LHCN-M2 (cell line): ENCODE data around the gene OXCT2. TPM values are rescaled to one million over a fixed set of nuclear protein-coding genes. Genes with fewer than 3 reads are reported as not detected.
A peak's percentile ranks its signal among the peaks of the same experiment; 100 is the strongest.
"Not testable (repeated sequence)": the region's sequence is repeated elsewhere in the genome, so short reads cannot be mapped to it uniquely, and the experiment has no call there.

Source experiments
- DNase-seq: peaks from one replicate; pipeline ENCODE4 v3.0.0-alpha.2; 2012; ENCODE audit warnings: low read depth
- polyA plus RNA-seq: library from polyadenylated mRNA; unstranded; fragments of >200 nt; gene quantifications from one replicate; pipeline ENCODE4 v1.2.1, GENCODE V29; 2012; ENCODE audit warnings: missing spikeins
- total RNA-seq: library from RNA; depleted of rRNA; stranded (reverse); fragments of >200 nt; gene quantifications from 2 replicates; pipeline ENCODE4 v1.2.3, GENCODE V29; 2014; rRNA removed

OXCT2 gene
- total RNA-seq, result 0.58 and 0.69 TPM in 2 replicates
- polyA plus RNA-seq, result 0.26 TPM

DNA sequence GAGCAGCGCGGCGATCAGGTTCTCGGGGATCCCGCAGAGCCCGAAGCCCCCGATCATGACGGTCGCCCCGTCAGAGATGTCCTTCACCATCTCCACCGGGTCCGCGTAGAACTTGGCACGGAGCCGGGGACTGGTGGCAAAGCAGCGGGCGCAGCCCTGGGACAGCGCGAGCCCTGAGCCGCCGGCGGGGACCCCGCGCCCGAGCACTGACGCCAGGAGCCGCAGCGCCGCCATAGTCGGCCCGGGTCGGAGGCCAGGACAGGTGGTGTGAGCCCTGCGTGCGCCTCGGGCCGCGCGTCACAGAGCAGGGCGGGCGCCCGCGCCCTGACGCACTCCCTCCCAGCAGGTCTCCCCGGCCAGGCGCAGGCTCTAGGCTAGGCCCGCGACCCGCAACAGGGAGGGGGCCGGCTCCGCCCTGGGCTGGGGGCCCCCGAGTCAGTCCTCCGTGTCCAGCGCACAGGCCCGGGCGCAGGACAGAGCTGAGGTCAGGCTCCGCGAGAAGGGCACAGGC is at the start of gene OXCT2:
TSS of gene OXCT2 (minus strand) at position 327 of the 511 bp plus-strand sequence. CDS start at position 234, 93 bp downstream.
- not testable (repeated sequence) for DNase-seq

GRCh38 chr1:39819091-39819812 is 48.1 kb upstream of the OXCT2 start:
- DNase-seq, result no peak

GRCh38 chr1:39818482-39818881 is 47.3 kb upstream of the OXCT2 start:
- no peak for DNase-seq

DNA sequence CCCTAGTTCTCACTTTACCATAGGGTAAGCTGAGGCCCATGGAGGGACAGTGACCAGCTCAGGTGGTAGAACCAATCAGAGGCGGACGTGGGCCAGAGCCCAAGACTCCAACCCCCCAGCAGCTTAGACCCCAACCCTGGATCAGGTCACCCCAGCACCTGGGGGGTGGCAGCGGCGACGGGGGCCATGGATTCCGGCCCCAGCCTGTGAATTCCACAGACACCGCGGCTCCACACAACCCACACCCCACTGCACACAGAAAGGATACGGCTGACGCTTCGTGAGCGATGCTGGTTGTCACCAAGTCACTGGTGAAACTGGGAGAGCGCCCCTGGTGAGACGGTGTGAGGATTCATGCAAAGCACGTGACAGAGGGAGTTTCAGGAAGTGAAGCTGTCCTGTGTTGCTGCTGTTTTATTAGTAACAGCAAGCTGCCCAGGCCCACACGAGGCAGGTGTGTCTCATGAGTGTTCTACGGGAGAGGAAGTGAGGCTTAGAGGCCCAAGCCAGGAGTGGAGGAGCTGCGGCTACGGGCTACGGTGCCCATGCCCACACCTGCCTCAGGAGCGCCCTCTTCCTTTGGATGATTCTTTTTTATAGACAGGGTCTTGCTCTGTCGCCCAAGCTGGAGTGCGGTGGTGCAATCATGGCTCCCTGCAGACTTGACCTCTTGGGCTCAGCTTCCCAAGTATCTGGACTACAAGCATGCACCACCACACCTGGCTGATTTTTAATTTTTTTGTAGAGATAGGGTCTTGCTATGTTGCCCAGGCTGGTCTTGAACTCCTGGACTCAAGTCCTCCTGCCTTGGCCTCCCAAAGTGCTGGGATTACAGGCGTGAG is 46.2 kb upstream of the OXCT2 start:
- DNase-seq, result peak; percentile 27

DNA sequence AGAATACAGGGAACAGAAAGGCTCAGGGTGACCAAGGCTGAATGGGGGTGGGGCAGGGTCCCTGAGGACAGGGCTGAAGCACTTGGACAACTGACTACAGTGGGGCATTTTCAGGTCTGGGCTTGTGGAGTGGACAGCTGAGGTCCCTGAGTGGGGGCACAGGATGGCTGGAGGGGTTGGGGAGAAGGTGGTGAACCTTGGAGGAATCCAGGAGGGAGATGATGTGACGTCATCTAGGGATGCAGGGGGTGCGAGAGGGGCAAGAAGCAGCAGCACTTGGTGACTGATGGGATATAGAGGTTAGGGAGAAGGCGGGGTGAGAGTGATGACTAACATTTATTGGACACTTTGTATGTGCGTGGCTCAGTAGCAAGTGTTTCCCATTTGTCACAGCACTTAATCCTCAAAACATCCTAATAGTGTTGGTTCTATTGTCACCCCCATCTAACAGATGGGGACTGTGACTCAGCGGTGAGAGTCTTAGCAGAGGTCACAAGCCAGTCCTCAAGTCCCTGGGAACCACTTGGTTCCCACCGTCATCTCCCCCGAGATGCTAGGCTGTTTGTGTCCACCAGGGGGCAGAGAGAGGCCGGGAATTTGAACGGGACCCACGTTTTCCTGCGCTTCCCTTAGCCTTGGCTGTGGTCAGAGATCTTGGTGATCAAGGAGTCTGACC is 45.4 kb upstream of the OXCT2 start:
- peak; percentile 97 for DNase-seq

GRCh38 chr1:39812913-39813312 is 41.8 kb upstream of the OXCT2 start:
- no peak for DNase-seq

- DNase-seq, result no peak
Measured at GRCh38 chr1:39808784-39809517, 37.8 kb upstream of the OXCT2 start.

- no peak for DNase-seq
Measured at GRCh38 chr1:39805385-39805784, 34.2 kb upstream of the OXCT2 start.

DNA sequence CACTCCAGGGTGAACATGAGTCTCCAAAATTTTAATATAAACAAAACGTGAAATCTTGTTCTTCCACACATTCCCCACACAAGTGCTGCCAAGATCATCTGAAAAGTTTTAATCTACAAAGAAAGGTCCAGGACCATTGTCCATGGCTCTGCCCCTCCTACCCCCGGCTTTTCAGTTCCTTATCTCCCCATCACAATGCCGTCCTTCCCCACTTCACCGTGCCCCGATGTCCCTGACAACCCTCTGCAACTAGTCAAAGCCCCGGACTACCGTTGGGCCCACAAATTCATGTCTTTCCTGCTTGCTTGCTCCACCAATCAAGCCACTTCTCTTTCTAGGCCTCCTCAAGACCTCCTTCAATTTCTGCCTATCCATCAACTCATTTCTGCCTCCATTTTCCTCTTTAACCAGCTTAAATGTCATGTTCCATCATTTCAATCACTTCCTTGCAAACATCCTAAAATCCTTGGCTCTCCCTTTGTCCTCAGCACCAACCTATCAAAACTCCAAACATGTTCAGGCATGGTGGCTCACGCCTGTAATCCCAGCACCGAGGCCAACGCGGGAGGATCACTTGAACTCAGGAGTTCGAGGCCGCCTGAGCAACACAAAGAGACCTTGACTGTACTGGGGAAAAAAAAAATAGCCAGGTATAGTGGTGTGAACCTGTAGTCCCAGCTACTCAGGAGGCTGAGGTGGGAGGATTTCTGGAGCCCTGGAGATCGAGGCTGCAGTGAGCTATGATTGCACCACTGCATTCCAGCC is 31.5 kb upstream of the OXCT2 start:
- DNase-seq, result no peak

GRCh38 chr1:39800471-39800835 is 29.3 kb upstream of the OXCT2 start:
- DNase-seq, result peak; percentile 19

- peak; percentile 89 for DNase-seq
Measured at GRCh38 chr1:39799770-39800470, 28.8 kb upstream of the OXCT2 start.

DNA sequence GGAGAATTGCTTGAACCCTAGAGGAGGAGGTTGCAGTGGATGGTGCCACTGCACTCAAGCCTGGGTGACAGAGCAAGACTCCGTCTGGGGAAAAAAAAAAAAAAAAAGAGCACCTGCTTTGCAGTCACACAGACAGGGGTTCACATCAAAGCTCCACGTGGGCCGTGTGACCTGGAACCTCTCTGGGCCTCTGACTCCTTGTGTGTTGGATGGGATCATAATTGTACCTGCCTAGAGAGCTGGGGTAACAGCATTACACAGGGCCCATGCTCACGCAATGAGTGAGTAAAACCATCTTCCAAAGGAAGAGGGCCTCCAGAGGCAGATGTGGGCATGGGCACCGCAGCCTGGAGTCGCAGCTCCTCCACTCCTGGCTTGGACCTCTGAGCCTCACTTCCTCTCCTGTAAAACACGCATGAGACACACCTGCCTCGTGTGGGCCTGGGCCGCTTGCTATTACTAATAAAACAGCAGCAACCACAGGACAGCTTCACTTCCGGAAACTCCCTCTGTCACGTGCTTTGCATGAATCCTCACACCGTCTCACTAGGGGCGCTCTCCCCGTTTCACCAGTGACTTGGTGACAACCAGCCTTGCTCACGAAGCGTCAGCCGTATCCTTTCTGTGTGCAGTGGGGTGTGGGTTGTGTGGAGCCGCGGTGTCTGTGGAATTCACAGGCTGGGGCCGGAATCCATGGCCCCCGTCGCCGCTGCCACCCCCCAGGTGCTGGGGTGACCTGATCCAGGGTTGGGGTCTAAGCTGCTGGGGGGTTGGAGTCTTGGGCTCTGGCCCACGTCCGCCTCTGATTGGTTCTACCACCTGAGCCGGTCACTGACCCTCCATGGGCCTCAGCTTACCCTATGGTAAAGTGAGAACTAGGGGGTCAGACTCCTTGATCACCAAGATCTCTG is 28.0 kb upstream of the OXCT2 start:
- DNase-seq, result peak; percentile 80

DNA sequence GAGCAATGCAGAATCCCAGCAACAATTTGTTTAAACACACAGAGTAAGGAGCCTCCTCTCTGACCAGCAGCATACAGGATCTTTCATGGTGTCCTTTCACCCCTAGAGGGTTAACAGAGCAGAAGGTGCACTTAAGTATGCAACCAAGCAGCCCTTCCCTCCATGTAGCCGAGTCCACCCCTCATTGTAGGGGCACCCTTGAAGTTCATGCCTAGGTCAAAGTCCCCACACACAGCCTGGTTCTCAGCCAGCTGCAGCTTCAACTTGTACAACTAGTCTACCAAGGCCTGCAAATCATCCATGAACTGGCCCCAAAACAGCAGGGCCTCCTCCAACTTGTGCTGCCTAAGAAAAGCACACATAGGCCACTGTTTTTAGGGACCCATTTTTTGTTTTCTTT is 24.5 kb upstream of the OXCT2 start:
- DNase-seq, result no peak

GRCh38 chr1:39791838-39792237 is 20.7 kb upstream of the OXCT2 start:
- DNase-seq, result no peak

- DNase-seq, result no peak
Measured at GRCh38 chr1:39789571-39790110, 18.5 kb upstream of the OXCT2 start.

- DNase-seq, result peak; percentile 21
Measured at GRCh38 chr1:39788758-39789570, 17.8 kb upstream of the OXCT2 start, which contains the start of gene BMP8B. Gene BMP8B, minus strand, starts transcription at chr1:39788865. Its CDS starts 380 bp downstream, at chr1:39788485.

DNA sequence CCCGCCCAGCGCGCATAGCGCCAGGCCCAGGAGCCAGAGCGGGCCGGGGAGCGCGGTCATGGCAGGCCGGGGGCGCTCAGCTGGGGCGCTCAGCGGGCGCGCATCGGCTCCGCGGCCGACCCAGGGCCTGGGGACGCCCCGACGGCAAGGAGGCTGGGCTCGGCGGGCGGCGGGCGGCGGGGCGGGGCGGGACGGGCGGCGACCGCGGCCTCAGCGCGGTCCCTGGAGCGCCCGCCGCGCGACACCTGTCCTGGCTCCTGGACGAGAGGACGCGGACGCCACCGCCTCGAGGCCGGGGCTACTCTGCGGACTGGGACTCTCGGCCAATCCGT is 17.2 kb upstream of the OXCT2 start:
- no peak for DNase-seq

DNA sequence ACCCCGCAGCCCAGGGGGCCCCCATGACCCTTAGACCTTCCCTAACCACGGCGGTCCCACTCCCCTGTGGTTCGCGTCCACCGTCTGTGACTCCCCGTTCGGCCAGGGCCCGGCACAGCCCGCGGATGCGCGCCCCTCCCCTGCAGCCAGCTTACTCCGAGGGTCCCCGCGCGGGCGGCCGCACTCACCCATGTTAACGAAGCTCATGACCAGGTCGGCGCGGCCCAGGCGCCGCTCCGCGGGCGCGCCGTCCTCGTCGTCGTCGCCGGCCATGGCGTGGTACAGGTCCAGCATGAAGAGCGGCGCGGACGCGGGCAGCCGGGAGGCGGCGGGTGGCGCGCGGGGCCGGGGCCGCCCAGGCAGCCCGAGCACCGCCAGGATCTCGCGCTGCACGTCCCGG is 16.8 kb upstream of the OXCT2 start:
- DNase-seq, result not testable (repeated sequence)
